Neural crest cell (in vitro differentiated cells): Measurements from ENCODE around the gene TCF25. TPM values are rescaled to one million over a fixed set of nuclear protein-coding genes. Genes with fewer than 3 reads are reported as not detected.
A peak's percentile ranks its signal among the peaks of the same experiment; 100 is the strongest.

Source experiments
- DNase-seq: peaks from one replicate; pipeline ENCODE4 v3.0.0; 2021; ENCODE audit warnings: low read depth, mixed read lengths, low spot score
- H3K27ac Mint-ChIP-seq: one replicate; pipeline ENCODE4 v1.8.0; 2021; ENCODE audit warnings: mild to moderate bottlenecking, mixed read lengths; ENCODE audit not compliant: unreplicated experiment
- H3K27me3 Mint-ChIP-seq: 2 replicates; pipeline ENCODE4 v1.8.0; 2021; ENCODE audit warnings: low read depth, mild to moderate bottlenecking, mixed read lengths
- H3K36me3 Mint-ChIP-seq: 2 replicates; pipeline ENCODE4 v1.8.0; 2021; ENCODE audit warnings: low read depth, mild to moderate bottlenecking, mixed read lengths
- H3K4me1 Mint-ChIP-seq: 2 replicates; pipeline ENCODE4 v1.8.0; 2021; ENCODE audit warnings: mixed read lengths
- H3K4me3 Mint-ChIP-seq: one replicate; pipeline ENCODE4 v1.8.0; 2021; ENCODE audit warnings: mild to moderate bottlenecking, mixed read lengths
- H3K9me3 Mint-ChIP-seq: 2 replicates; pipeline ENCODE4 v1.8.0; 2021; ENCODE audit warnings: mixed read lengths
- CTCF ChIP-seq: fragments of 200-600 bp; sonication (generic); conservative IDR thresholded peaks from 2 replicates; pipeline ENCODE4 v1.5.0; 2021; ENCODE audit warnings: antibody characterized with exemption, mild to moderate bottlenecking
- total RNA-seq: library from RNA; stranded (reverse); gene quantifications from 2 replicates; pipeline ENCODE4 v1.2.1, GENCODE V29; 2021

The TCF25 gene
- total RNA-seq, 1 donor from 2014 or later: 209 TPM

- Mint-ChIP-seq H3K36me3 (no peaks in the 10 kb centered on the region), H3K4me1 (peaks cover 40% of the 10 kb centered on the region), H3K27ac (peak overlapping the region; percentile 98), H3K27me3 (peaks cover 11% of the 10 kb centered on the region), H3K9me3 (no peaks in the 10 kb centered on the region), H3K4me3 (peak overlapping the region; percentile 98)
- DNase-seq: peak; percentile 60
- TF ChIP-seq CTCF: no peak
Observed at GRCh38 chr16:89921702-89922476, 48.5 kb downstream of the TCF25 start.

GRCh38 chr16:89922477-89922883 is 49.1 kb downstream of the TCF25 start:
- Mint-ChIP-seq H3K4me1 (peaks cover 41% of the 10 kb centered on the region), H3K36me3 (no peaks in the 10 kb centered on the region), H3K27ac (peak overlapping the region; percentile 98), H3K9me3 (no peaks in the 10 kb centered on the region), H3K4me3 (peak overlapping the region; percentile 98), H3K27me3 (peaks cover 11% of the 10 kb centered on the region)
- DNase-seq: peak; percentile 61
- TF ChIP-seq CTCF: no peak

- Mint-ChIP-seq H3K4me3 (peak within 1 kb of the TSS; percentile 98), H3K9me3 (no peaks in the 10 kb centered on the region), H3K27ac (peak within 1 kb of the TSS; percentile 98), H3K27me3 (peaks cover 11% of the 10 kb centered on the region), H3K36me3 (no peaks in the 10 kb centered on the region), H3K4me1 (peaks cover 39% of the 10 kb centered on the region)
- DNase-seq: peak; percentile 82
- no peak for TF ChIP-seq CTCF
Observed at GRCh38 chr16:89922884-89923639, 49.7 kb downstream of the TCF25 start, which contains the start of gene TUBB3. Gene TUBB3, plus strand, starts transcription at chr16:89923342. Its CDS starts 60 bp downstream, at chr16:89923402.

GRCh38 chr16:89923640-89924296 is 50.4 kb downstream of the TCF25 start:
- peak overlapping the region; percentile 81 for H3K27ac Mint-ChIP-seq
- H3K36me3 Mint-ChIP-seq: no peaks in the 10 kb centered on the region

More at GRCh38 chr16:89923640-89924296, 50.4 kb downstream of the TCF25 start:
- Mint-ChIP-seq H3K9me3 (no peaks in the 10 kb centered on the region), H3K4me3 (peak overlapping the region; percentile 96), H3K27me3 (peaks cover 11% of the 10 kb centered on the region), H3K4me1 (peaks cover 33% of the 10 kb centered on the region)
- peak; percentile 64 for DNase-seq
- TF ChIP-seq CTCF: no peak
